Left forelimb (tissue), 1 donor: ENCODE results near the gene SLC25A23.
"Not testable (repeated sequence)": the region's sequence is repeated elsewhere in the genome, so short reads cannot be mapped to it uniquely, and the experiment has no call there.

Experiments used
- DNase-seq: peaks from one replicate; pipeline ENCODE4 v3.0.0-alpha.2; 2018; ENCODE audit warnings: low spot score

SLC25A23 gene

GRCh38 chr19:6459262-6460098, at the start of gene SLC25A23:
SLC25A23 (minus strand) TSS chr19:6459792; CDS start chr19:6459628, 164 bp downstream.
- peak; percentile 90 for DNase-seq

GRCh38 chr19:6508028-6508771, 48.6 kb upstream of the SLC25A23 start:
- DNase-seq = not testable (repeated sequence)

- no peak for DNase-seq
Observed at GRCh38 chr19:6503407-6504201, 44.0 kb upstream of the SLC25A23 start.

GRCh38 chr19:6501740-6502648, 42.4 kb upstream of the SLC25A23 start, which contains the start of gene TUBB4A:
TUBB4A (minus strand) TSS chr19:6502309; CDS start chr19:6502212, 97 bp downstream.
- no peak for DNase-seq

DNA sequence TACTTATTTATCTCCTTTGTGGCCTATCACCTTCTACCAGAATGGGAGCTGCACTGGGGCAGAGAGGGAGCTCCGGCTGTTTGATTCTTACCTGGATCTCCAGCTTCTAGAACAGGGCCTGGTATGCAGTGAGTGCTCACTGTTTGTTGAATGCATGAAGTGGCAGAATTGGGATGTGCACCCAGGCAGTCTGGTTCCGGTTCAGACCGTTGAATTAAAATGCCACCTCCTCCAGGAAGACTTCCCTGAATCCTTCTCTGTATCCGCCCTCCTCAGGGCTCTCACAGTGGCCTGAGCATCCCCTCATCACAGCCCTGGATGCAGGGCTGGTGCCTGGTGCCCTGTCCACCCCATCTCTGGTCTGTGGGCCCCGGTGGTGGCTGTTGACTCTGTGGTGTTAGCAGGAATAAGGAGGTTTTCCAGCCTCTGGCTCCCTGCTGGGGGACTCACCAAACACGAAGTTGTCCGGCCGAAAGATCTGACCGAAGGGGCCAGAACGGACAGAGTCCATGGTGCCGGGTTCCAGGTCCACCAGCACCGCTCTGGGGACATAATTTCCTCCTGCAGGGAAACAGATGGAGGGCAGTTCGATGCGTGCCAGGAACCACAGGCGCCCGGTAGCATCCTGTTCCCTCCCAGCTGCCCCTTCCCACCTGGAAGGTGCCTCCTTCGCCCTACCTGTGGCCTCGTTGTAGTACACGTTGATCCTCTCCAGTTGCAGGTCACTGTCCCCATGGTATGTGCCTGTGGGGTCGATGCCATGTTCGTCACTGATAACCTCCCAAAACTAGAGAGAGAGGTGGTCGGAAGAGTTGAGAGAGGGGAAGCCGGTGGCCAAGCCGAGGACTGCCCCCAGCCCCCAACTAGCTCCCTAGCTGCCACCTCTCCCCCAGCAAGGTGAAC, 41.5 kb upstream of the SLC25A23 start:
- no peak for DNase-seq

- DNase-seq = no peak
Observed at GRCh38 chr19:6499052-6499790, 39.6 kb upstream of the SLC25A23 start.

- DNase-seq = no peak
Observed at GRCh38 chr19:6498294-6499036, 38.9 kb upstream of the SLC25A23 start.

DNA sequence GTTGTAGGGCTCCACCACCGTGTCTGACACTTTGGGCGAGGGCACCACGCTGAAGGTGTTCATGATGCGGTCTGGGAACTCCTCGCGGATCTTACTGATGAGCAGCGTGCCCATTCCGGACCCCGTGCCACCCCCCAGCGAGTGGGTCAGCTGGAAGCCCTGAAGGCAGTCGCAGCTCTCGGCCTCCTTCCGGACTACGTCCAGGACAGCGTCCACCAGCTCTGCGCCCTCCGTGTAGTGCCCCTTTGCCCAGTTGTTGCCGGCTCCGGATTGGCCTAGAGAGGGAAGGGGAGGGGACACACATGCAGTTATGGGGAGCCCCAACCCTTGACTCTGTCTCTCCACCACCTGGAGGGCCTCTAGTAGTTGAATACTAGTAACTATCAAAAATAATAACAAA, 36.4 kb upstream of the SLC25A23 start:
- no peak for DNase-seq

- DNase-seq = no peak
Observed at GRCh38 chr19:6494438-6495036, 34.9 kb upstream of the SLC25A23 start.

DNA sequence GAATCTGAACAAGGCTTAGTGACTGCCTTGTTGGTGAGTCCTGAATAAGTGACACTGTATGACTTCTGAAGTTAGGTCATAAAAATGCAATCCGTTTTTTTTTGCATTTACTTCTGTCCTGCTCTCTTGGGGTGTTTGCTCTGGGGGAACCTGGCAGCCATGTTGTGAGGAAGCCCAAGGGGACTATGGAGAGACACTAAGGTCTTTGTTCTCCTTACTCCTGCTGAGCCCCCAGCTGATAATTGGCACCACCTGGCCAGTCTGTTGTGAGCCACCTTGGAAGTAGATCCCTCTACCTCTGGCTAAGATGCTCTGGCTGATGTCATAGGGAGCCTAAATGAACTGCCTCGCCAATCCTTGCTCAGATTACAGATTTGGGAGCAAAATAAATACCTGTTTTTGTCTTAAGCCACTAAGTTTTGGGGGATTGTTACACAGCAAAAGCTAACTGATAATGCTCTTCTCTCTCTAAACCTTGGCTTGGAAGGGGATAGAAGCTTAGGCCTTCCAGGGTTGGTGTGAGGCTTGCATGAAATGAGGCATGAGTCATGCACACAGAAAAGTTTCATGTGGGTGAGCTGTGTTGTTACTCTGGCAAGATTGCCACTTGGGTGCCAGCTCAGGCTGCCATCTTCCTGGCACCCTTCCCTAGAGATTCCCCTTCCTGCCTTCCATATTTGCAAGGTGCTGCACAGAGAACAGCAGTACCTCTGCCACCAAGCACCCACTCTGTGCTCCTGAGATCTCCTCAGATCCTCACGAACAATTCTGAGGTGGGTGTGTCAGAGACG, 32.4 kb upstream of the SLC25A23 start:
- DNase-seq = no peak

GRCh38 chr19:6490134-6490533, 30.5 kb upstream of the SLC25A23 start:
- no peak for DNase-seq

DNA sequence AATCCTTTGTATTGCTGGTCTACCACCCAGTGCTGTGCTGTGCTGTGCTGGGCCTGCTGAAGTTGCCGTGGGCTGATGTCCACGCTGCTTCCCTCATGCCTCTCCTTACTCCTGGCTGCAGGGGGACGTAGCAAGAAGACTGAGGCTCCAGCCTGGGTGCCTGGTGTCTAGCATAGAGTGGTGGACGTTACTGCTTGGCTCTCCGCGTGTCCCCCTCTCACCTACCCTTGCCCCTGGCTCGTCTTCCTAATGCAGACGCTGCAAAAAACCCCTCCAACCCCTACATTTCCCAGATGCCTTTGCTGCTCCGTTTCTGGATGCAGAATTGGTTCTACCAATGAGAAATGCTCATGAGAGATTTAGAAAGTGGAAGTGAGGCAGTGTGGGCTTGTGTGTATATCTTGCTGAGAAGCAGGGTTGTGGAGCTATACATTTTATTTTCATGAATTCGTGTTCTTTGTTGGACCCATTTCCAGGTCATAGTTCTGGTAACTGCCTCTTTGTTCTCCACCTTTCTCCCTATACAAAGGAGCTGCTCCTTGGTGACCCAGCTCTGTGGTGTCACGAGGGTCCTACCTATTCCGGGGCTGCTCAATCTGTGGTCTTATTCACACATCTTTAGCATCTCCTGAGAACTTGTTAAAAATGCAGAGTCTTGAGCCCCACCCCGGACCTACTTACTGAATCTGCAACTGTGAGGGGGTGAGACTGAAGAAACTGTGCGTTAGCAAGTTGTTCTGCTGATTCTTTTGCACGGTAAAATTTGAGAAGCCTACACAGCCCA, 29.9 kb upstream of the SLC25A23 start:
- no peak for DNase-seq

- no peak for DNase-seq
Observed at GRCh38 chr19:6484831-6485230, 25.2 kb upstream of the SLC25A23 start.

DNA sequence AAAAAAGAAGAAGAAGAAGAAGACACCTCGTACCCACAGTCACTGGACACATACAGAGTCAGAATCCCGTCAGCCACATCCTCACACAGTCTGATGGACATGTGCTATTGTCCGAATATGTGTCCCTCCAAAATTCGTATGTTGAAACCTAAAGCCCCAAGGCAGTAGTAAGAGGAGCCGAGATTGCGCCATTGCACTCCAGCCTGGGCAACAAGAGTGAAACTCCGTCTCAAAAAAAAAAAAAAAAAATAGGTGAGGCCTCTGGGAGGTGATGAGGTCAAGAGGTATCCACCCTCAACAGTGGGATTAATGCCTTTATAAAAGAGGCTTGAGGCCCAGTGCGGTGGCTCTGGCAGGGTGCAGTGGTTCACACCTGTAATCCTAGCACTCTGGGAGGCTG, 24.6 kb upstream of the SLC25A23 start:
- DNase-seq = no peak

- no peak for DNase-seq
Observed at GRCh38 chr19:6483235-6483634, 23.6 kb upstream of the SLC25A23 start.

GRCh38 chr19:6482343-6482686, 22.7 kb upstream of the SLC25A23 start:
- DNase-seq = no peak
